Neuronal stem cell (in vitro differentiated cells): ENCODE measurements around the gene KCNS1. TPM values are rescaled to one million over a fixed set of nuclear protein-coding genes. Genes with fewer than 3 reads are reported as not detected.
"Not testable (repeated sequence)": the region's sequence is repeated elsewhere in the genome, so short reads cannot be mapped to it uniquely, and the experiment has no call there.

Experiments used
- DNase-seq: peaks from one replicate; pipeline ENCODE4 v3.0.0-alpha.2; 2013; ENCODE audit warnings: low spot score
- H2AFZ ChIP-seq: one replicate; pipeline ENCODE4 v1.6.1; 2013; ENCODE audit warnings: mild to moderate bottlenecking, low read length, inconsistent platforms
- H2AK5ac ChIP-seq: 2 replicates; pipeline ENCODE4 v1.6.1; 2013; ENCODE audit warnings: low read depth, mild to moderate bottlenecking, inconsistent platforms, low read length, moderate library complexity, mixed read lengths
- H2BK120ac ChIP-seq: 2 replicates; pipeline ENCODE4 v1.6.1; 2013; ENCODE audit warnings: low read depth, mild to moderate bottlenecking, inconsistent platforms, low read length, moderate library complexity, mixed read lengths
- H2BK12ac ChIP-seq: one replicate; pipeline ENCODE4 v1.6.1; 2013; ENCODE audit warnings: low read length, inconsistent platforms
- H2BK15ac ChIP-seq: 2 replicates; pipeline ENCODE4 v1.6.1; 2013; ENCODE audit warnings: mild to moderate bottlenecking, low read length, inconsistent platforms, mixed read lengths
- H2BK5ac ChIP-seq: one replicate; pipeline ENCODE4 v1.6.1; 2013; ENCODE audit warnings: inconsistent platforms, mild to moderate bottlenecking, low read length, moderate library complexity
- H3K14ac ChIP-seq: one replicate; pipeline ENCODE4 v1.6.1; 2013; ENCODE audit warnings: low read length, inconsistent platforms
- H3K18ac ChIP-seq: 2 replicates; pipeline ENCODE4 v1.6.1; 2013; ENCODE audit warnings: low read length, inconsistent platforms
- H3K23ac ChIP-seq: 2 replicates; pipeline ENCODE4 v1.6.1; 2013; ENCODE audit warnings: low read depth, mild to moderate bottlenecking, mixed read lengths, low read length, inconsistent platforms; ENCODE audit not compliant: poor library complexity
- H3K27ac ChIP-seq: replicated peaks from 3 replicates; pipeline ENCODE4 v1.5.1; 2013; ENCODE audit warnings: low read length, inconsistent platforms
- H3K27me3 ChIP-seq, 3 experiments: 2 replicates each; pipeline ENCODE4 v1.6.1; 2013; ENCODE audit warnings: low read length in 3 of 3, mild to moderate bottlenecking in 2 of 3, inconsistent platforms in 1 of 3, low read depth in 1 of 3, mixed read lengths in 1 of 3, moderate library complexity in 1 of 3; ENCODE audit not compliant: control insufficient read depth in 3 of 3, insufficient read depth in 3 of 3
- H3K36me3 ChIP-seq, 2 donors: replicated peaks in 1 of 2; 2 replicates each; pipeline ENCODE4 v1.6.1; 2013; ENCODE audit warnings: low read length in 2 of 2; ENCODE audit not compliant: control insufficient read depth in 2 of 2, insufficient read depth in 2 of 2
- H3K4ac ChIP-seq: 2 replicates; pipeline ENCODE4 v1.6.1; 2013; ENCODE audit warnings: inconsistent platforms, mild to moderate bottlenecking, low read length, moderate library complexity
- H3K4me1 ChIP-seq, 2 donors: 1 replicate in 1 of 2; 2 replicates in 1 of 2; pipeline ENCODE4 v1.6.1; 2013; ENCODE audit warnings: low read length in 2 of 2, low read depth in 1 of 2; ENCODE audit not compliant: control insufficient read depth in 2 of 2, insufficient read depth in 1 of 2
- H3K4me2 ChIP-seq: one replicate; pipeline ENCODE4 v1.6.1; 2013; ENCODE audit warnings: mild to moderate bottlenecking, low read length, inconsistent platforms; ENCODE audit not compliant: insufficient read depth, poor library complexity, severe bottlenecking
- H3K4me3 ChIP-seq, 2 donors: 2 replicates each; pipeline ENCODE4 v1.5.1; 2013; ENCODE audit warnings: low read length in 2 of 2, mild to moderate bottlenecking in 2 of 2, inconsistent platforms in 1 of 2, moderate library complexity in 1 of 2
- H3K79me1 ChIP-seq: one replicate; pipeline ENCODE4 v1.6.1; 2013; ENCODE audit warnings: low read depth, mild to moderate bottlenecking, inconsistent platforms, low read length, moderate library complexity
- H3K9ac ChIP-seq: one replicate; pipeline ENCODE4 v1.6.1; 2013; ENCODE audit warnings: mild to moderate bottlenecking, low read depth, low read length, inconsistent platforms; ENCODE audit not compliant: poor library complexity
- H3K9me3 ChIP-seq, 2 donors: replicated peaks in 1 of 2; 2 replicates each; pipeline versions ENCODE3 to v1.6.1; 2013; ENCODE audit warnings: low read length in 2 of 2, mild to moderate bottlenecking in 2 of 2, inconsistent platforms in 1 of 2, low read depth in 1 of 2, mixed read lengths in 1 of 2, moderate library complexity in 1 of 2; ENCODE audit not compliant: control insufficient read depth in 2 of 2, insufficient read depth in 1 of 2
- H4K8ac ChIP-seq: one replicate; pipeline ENCODE4 v1.6.1; 2013; ENCODE audit warnings: low read depth, mild to moderate bottlenecking, inconsistent platforms, low read length, moderate library complexity
- H4K91ac ChIP-seq: one replicate; pipeline ENCODE4 v1.6.1; 2013; ENCODE audit warnings: low read length, low read depth, mild to moderate bottlenecking, inconsistent platforms; ENCODE audit not compliant: poor library complexity
- WGBS, 2 donors: extraction: QIAGEN DNeasy Blood & Tissue Kit; methylation state at CpG; one replicate each; pipeline ENCODE4 v1.1.7; 2013; ENCODE audit warnings: missing lambda C conversion rate in 2 of 2, mixed read lengths in 1 of 2; ENCODE audit not compliant: insufficient read length in 2 of 2, insufficient replicate concordance in 1 of 2; ENCODE audit errors: extremely low coverage in 2 of 2; 5-methylcytosine and 5-hydroxymethylcytosine counted together
- polyA plus RNA-seq, 2 experiments: library from polyadenylated mRNA; stranded (reverse); fragments of 200-250 nt; gene quantifications; one replicate each; pipeline ENCODE4 v1.2.3, GENCODE V29; 2013

The KCNS1 gene
- polyA plus RNA-seq (2013, experiment 1 of 2): 0.13 TPM
- 0.11 TPM for polyA plus RNA-seq (2013, experiment 2 of 2)

- no peak for DNase-seq
- H3K18ac ChIP-seq: peak within 1 kb of the TSS; percentile 33
- WGBS, 2 donors: no CpG with 5 or more reads among the region's 38 CpGs
Measured at GRCh38 chr20:45100563-45101245, at the start of gene KCNS1. KCNS1 (minus strand) TSS chr20:45101127; CDS start chr20:45099236, 1,891 bp downstream.

DNA sequence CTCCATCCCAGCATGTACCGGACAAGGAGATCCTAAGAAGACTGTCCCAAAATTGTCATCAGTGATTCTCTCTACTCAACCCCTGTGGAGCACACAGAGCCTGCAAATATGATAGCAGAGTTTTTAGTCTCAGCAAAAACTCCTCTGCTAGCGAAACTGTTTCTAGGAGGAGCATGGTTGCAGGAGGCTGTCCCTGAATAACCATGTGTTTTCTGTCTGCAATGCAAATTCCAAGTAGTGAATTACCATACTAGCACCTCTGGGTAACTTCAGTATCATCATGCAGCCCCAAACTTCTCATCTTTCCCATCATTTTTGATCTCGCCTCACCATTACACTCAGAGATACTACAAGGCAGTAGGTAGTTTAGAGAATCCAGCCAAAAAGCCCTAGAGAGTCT is 48.1 kb upstream of the KCNS1 start:
- no peak overlapping the region for H2AK5ac ChIP-seq
- H3K9ac ChIP-seq: no peak overlapping the region
- no CpG with 5 or more reads among the region's 3 CpGs for WGBS, 2 donors
- no peak overlapping the region for H3K4me3 ChIP-seq
- H3K79me1 ChIP-seq: no peaks in the 10 kb centered on the region
- no peak overlapping the region for H4K91ac ChIP-seq
- H3K4ac ChIP-seq: no peak overlapping the region
- no peak overlapping the region for H3K23ac ChIP-seq
- H2AFZ ChIP-seq: no peak overlapping the region
- no peaks in the 10 kb centered on the region for H3K36me3 ChIP-seq
- no peak overlapping the region for H3K27ac ChIP-seq
- no peak overlapping the region for H3K4me2 ChIP-seq
- no peaks in the 10 kb centered on the region for H3K4me1 ChIP-seq
- H3K27me3 ChIP-seq: peaks cover 0 to 11% (median 0%) of the 10 kb centered on the region in 3 experiments
- DNase-seq: no peak
- H2BK120ac ChIP-seq: no peak overlapping the region
- no peak overlapping the region for H2BK15ac ChIP-seq
- H2BK5ac ChIP-seq: no peak overlapping the region
- H3K9me3 ChIP-seq: no peaks in the 10 kb centered on the region
- H4K8ac ChIP-seq: no peak overlapping the region
- H3K18ac ChIP-seq: no peak overlapping the region
- H3K14ac ChIP-seq: no peak overlapping the region
- H2BK12ac ChIP-seq: no peak overlapping the region

More at GRCh38 chr20:45100563-45101245, at the start of gene KCNS1:
- peak within 1 kb of the TSS; percentile 46 for H3K4me2 ChIP-seq
- peak within 1 kb of the TSS; percentile 5 for H3K23ac ChIP-seq
- no peak within 1 kb of the TSS for H4K8ac ChIP-seq
- no peak within 1 kb of the TSS for H3K14ac ChIP-seq
- no peaks in the 10 kb centered on the region for H3K79me1 ChIP-seq
- no peak within 1 kb of the TSS for H2AK5ac ChIP-seq
- peak within 1 kb of the TSS; percentile 89 for H2AFZ ChIP-seq
- no peaks in the 10 kb centered on the region for H3K36me3 ChIP-seq
- H2BK15ac ChIP-seq: no peak within 1 kb of the TSS
- H2BK5ac ChIP-seq: no peak within 1 kb of the TSS
- H3K9ac ChIP-seq: no peak within 1 kb of the TSS
- peak within 1 kb of the TSS; percentile 19 for H2BK120ac ChIP-seq
- H3K4me1 ChIP-seq: no peaks in the 10 kb centered on the region
- H3K4me3 ChIP-seq: peak within 1 kb of the TSS in 1 of 2 donors; percentile 53
- H3K9me3 ChIP-seq: peaks cover 0 to 8% of the 10 kb centered on the region in 2 donors
- H3K27me3 ChIP-seq: peaks cover 4 to 65% (median 48%) of the 10 kb centered on the region in 3 experiments
- H4K91ac ChIP-seq: no peak within 1 kb of the TSS
- no peak within 1 kb of the TSS for H3K4ac ChIP-seq
- H2BK12ac ChIP-seq: no peak within 1 kb of the TSS
- H3K27ac ChIP-seq: no peak within 1 kb of the TSS

GRCh38 chr20:45140836-45141235 is 39.9 kb upstream of the KCNS1 start:
- no peak overlapping the region for H3K18ac ChIP-seq
- H3K4me2 ChIP-seq: no peak overlapping the region
- H2AFZ ChIP-seq: no peak overlapping the region
- H3K14ac ChIP-seq: no peak overlapping the region
- no peaks in the 10 kb centered on the region for H3K36me3 ChIP-seq
- H2BK120ac ChIP-seq: no peak overlapping the region
- H4K91ac ChIP-seq: no peak overlapping the region
- H2BK12ac ChIP-seq: no peak overlapping the region
- H3K4ac ChIP-seq: no peak overlapping the region
- no peak overlapping the region for H4K8ac ChIP-seq
- no peak overlapping the region for H3K4me3 ChIP-seq
- DNase-seq: no peak
- no peak overlapping the region for H3K9ac ChIP-seq
- WGBS, 2 donors: no CpG with 5 or more reads among the region's 4 CpGs
- no peaks in the 10 kb centered on the region for H3K4me1 ChIP-seq
- no peak overlapping the region for H3K27ac ChIP-seq
- peaks cover 0 to 8% (median 0%) of the 10 kb centered on the region in 3 experiments for H3K27me3 ChIP-seq
- H3K9me3 ChIP-seq: no peaks in the 10 kb centered on the region
- no peak overlapping the region for H2BK5ac ChIP-seq
- H3K23ac ChIP-seq: no peak overlapping the region
- H2AK5ac ChIP-seq: no peak overlapping the region
- H3K79me1 ChIP-seq: no peaks in the 10 kb centered on the region
- H2BK15ac ChIP-seq: no peak overlapping the region

GRCh38 chr20:45139733-45140375 is 38.9 kb upstream of the KCNS1 start:
- not testable (repeated sequence) for H2BK120ac ChIP-seq, H3K9ac ChIP-seq, H3K27me3 ChIP-seq, H3K4me2 ChIP-seq, H2AFZ ChIP-seq, H2BK15ac ChIP-seq, H3K4me3 ChIP-seq, H2BK12ac ChIP-seq, H3K18ac ChIP-seq, H2BK5ac ChIP-seq, H4K91ac ChIP-seq, H3K9me3 ChIP-seq, DNase-seq, H4K8ac ChIP-seq, H3K27ac ChIP-seq, H3K4me1 ChIP-seq, H3K14ac ChIP-seq, H2AK5ac ChIP-seq, H3K36me3 ChIP-seq, H3K23ac ChIP-seq, H3K4ac ChIP-seq, H3K79me1 ChIP-seq
- no CpG with 5 or more reads among the region's 5 CpGs for WGBS, 2 donors
